ENCODE measurements around the gene MMP12. TPM values are rescaled to one million over a fixed set of nuclear protein-coding genes. Genes with fewer than 3 reads are reported as not detected.

The MMP12 gene
- total RNA-seq, 2 experiments from 2014 or later: not detected

DNA sequence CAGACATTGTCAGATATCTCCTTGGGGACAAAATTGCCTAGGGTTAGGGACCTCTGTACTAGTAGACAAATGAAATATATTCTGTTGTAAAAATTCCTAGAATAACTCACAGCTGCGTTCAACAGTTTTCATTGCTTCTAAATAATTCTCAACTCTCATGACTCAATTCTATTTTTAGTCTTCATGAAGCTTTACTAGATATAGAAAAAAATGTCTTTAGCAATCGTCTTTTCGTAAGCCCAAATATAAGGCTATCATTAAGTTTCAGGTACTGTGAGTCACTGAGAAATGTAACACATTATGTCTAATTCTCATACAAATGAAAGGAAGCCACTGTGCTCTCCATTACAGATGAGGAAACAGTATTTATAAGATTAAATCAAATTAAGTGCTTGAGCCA lies 6.4 kb downstream of the MMP12 start:
- no peak overlapping the region for H3K4me3 ChIP-seq (ENCODE audit: low read length)
- H3K4me1 ChIP-seq (ENCODE audit: insufficient read depth, low read length): no peaks in the 10 kb centered on the region
- ATAC-seq (ENCODE audit: poor library complexity) (no peak), DNase-seq (no peak)
- no peak overlapping the region for H3K27ac ChIP-seq (ENCODE audit: low read depth in 1 of 2, low read length in 2 of 2)
- intact Hi-C loops (cut with DNase I, micrococcal nuclease): no loop called here
- no peak overlapping the region for H3K27ac Mint-ChIP-seq
- peaks cover 10% of the 10 kb centered on the region for H3K27me3 Mint-ChIP-seq
- no peaks in the 10 kb centered on the region for H3K36me3 Mint-ChIP-seq (ENCODE audit: low read depth)
- no peaks in the 10 kb centered on the region for H3K9me3 ChIP-seq (ENCODE audit: control insufficient read depth in 1 of 2, insufficient read depth in 1 of 2, low read length in 2 of 2)
- CTCF ChIA-PET: no interaction called here
- H3K4me1 Mint-ChIP-seq (ENCODE audit: low read depth): no peaks in the 10 kb centered on the region
- no peaks in the 10 kb centered on the region for H3K27me3 ChIP-seq (ENCODE audit: control insufficient read depth in 1 of 2, insufficient read depth in 2 of 2, low read length in 2 of 2)
- H3K36me3 ChIP-seq (ENCODE audit: insufficient read depth, low read length): no peaks in the 10 kb centered on the region
- no peak overlapping the region for H3K4me3 Mint-ChIP-seq
- no peaks in the 10 kb centered on the region for H3K9me3 Mint-ChIP-seq
- TF ChIP-seq, protein P1, sequence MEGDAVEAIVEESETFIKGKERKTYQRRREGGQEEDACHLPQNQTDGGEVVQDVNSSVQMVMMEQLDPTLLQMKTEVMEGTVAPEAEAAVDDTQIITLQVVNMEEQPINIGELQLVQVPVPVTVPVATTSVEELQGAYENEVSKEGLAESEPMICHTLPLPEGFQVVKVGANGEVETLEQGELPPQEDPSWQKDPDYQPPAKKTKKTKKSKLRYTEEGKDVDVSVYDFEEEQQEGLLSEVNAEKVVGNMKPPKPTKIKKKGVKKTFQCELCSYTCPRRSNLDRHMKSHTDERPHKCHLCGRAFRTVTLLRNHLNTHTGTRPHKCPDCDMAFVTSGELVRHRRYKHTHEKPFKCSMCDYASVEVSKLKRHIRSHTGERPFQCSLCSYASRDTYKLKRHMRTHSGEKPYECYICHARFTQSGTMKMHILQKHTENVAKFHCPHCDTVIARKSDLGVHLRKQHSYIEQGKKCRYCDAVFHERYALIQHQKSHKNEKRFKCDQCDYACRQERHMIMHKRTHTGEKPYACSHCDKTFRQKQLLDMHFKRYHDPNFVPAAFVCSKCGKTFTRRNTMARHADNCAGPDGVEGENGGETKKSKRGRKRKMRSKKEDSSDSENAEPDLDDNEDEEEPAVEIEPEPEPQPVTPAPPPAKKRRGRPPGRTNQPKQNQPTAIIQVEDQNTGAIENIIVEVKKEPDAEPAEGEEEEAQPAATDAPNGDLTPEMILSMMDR (IDR thresholded peaks at IDR 0.05): no peak
- POLR2A ChIA-PET: no interaction called here

DNA sequence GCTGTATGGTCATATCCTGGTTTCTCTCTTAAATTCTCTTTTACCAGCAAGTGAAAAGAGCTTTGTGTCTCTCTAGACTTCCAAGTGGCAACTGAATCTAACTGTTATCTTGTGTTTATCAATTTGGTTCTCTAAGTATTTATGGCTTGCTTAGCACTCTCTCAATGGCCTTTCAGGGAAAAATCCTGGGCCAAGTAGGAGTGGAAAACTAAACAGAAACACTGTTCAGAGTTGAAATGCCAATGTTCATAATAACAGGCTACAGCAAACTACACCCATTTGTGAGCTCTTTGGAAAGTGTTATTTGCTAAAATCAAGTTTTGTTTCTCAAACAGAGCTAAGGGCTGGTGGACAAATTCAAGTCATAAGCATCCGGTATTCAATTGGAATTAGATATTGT lies 10.1 kb downstream of the MMP12 start:
- no peak overlapping the region for H3K4me3 Mint-ChIP-seq
- Histone ChIP-seq H3K4me3 (ENCODE audit: low read length) (no peak overlapping the region), H3K36me3 (ENCODE audit: insufficient read depth, low read length) (no peaks in the 10 kb centered on the region), H3K4me1 (ENCODE audit: insufficient read depth, low read length) (no peaks in the 10 kb centered on the region), H3K27me3 (ENCODE audit: control insufficient read depth in 1 of 2, insufficient read depth in 2 of 2, low read length in 2 of 2) (no peaks in the 10 kb centered on the region), H3K27ac (ENCODE audit: low read depth in 1 of 2, low read length in 2 of 2) (no peak overlapping the region), H3K9me3 (ENCODE audit: control insufficient read depth in 1 of 2, insufficient read depth in 1 of 2, low read length in 2 of 2) (no peaks in the 10 kb centered on the region)
- H3K36me3 Mint-ChIP-seq (ENCODE audit: low read depth): no peaks in the 10 kb centered on the region
- H3K27ac Mint-ChIP-seq: no peak overlapping the region
- no peak for ATAC-seq (ENCODE audit: poor library complexity)
- intact Hi-C loops (cut with DNase I, micrococcal nuclease): no loop called here
- TF ChIP-seq, protein P1 (IDR thresholded peaks at IDR 0.05): no peak
- POLR2A ChIA-PET: no interaction called here
- CTCF ChIA-PET: no interaction called here
- no peak for DNase-seq
- H3K9me3 Mint-ChIP-seq: no peaks in the 10 kb centered on the region
- H3K27me3 Mint-ChIP-seq: peaks cover 14% of the 10 kb centered on the region
- no peaks in the 10 kb centered on the region for H3K4me1 Mint-ChIP-seq (ENCODE audit: low read depth)

DNA sequence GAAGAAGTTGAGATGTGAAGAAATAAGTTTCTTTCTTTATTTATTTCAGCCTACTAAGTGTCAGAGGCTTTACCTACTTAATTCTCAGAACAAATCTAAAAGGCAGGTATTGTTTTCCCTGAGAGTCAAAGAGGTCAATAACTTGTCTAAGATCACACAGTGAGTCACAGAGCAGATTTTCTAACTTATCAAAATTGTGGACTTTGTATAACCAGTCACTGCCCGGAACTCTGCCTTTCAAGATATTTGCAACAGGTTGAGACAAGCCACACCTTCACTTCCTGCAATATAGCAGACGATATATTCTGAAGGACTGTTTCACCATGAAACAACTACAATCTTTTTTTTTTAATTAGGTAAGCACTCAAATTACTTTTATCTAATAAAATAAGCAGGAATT lies 20.8 kb downstream of the MMP12 start:
- CTCF ChIA-PET: no interaction called here

More for the DNA sequence above, 20.8 kb downstream of the MMP12 start:
- DNase-seq: no peak
- Mint-ChIP-seq H3K27me3 (peaks cover 8% of the 10 kb centered on the region), H3K9me3 (no peaks in the 10 kb centered on the region), H3K27ac (no peak overlapping the region), H3K36me3 (ENCODE audit: low read depth) (no peaks in the 10 kb centered on the region), H3K4me3 (no peak overlapping the region), H3K4me1 (ENCODE audit: low read depth) (no peaks in the 10 kb centered on the region)
- POLR2A ChIA-PET: no interaction called here
- ATAC-seq (ENCODE audit: poor library complexity): no peak
- intact Hi-C loops (cut with DNase I, micrococcal nuclease): no loop called here
- no peak overlapping the region for H3K27ac ChIP-seq (ENCODE audit: low read depth in 1 of 2, low read length in 2 of 2)
- no peak overlapping the region for H3K4me3 ChIP-seq (ENCODE audit: low read length)
- no peaks in the 10 kb centered on the region for H3K36me3 ChIP-seq (ENCODE audit: insufficient read depth, low read length)
- no peaks in the 10 kb centered on the region for H3K27me3 ChIP-seq (ENCODE audit: control insufficient read depth in 1 of 2, insufficient read depth in 2 of 2, low read length in 2 of 2)
- TF ChIP-seq, protein P1 (IDR thresholded peaks at IDR 0.05): no peak
- H3K4me1 ChIP-seq (ENCODE audit: insufficient read depth, low read length): no peaks in the 10 kb centered on the region
- H3K9me3 ChIP-seq (ENCODE audit: control insufficient read depth in 1 of 2, insufficient read depth in 1 of 2, low read length in 2 of 2): no peaks in the 10 kb centered on the region

Data from CD4-positive, alpha-beta T cell (primary cell).